GM18868 (cell line): ENCODE measurements around the gene CCDC127.

Experiments
- ATAC-seq: cut with Tn5 transposase; IDR thresholded peaks from one replicate; pipeline ENCODE4 v1.9.1; 2021; ENCODE audit warnings: mild to moderate bottlenecking, moderate library complexity; ENCODE audit not compliant: unreplicated experiment

Gene CCDC127

GRCh38 chr5:191036-191948 is 26.7 kb downstream of the CCDC127 start, which contains the start of gene LRRC14B:
Gene LRRC14B, plus strand, starts transcription at chr5:191495. Its CDS starts 44 bp downstream, at chr5:191539.
- no peak for ATAC-seq

GRCh38 chr5:190366-191035 is 27.5 kb downstream of the CCDC127 start:
- no peak for ATAC-seq

GRCh38 chr5:189976-190365 is 28.0 kb downstream of the CCDC127 start:
- ATAC-seq, result no peak

- no peak for ATAC-seq
These were observed 28.5 kb downstream of the CCDC127 start for GRCh38 chr5:189486-189885.

- ATAC-seq, result peak; percentile 92
These were observed 29.2 kb downstream of the CCDC127 start for GRCh38 chr5:188488-189481.

- ATAC-seq, result no peak
These were observed 30.1 kb downstream of the CCDC127 start for GRCh38 chr5:187617-188451.

GRCh38 chr5:187042-187431 is 30.9 kb downstream of the CCDC127 start:
- no peak for ATAC-seq

GRCh38 chr5:186091-187041 is 31.6 kb downstream of the CCDC127 start:
- ATAC-seq, result no peak

GRCh38 chr5:185095-186070 is 32.6 kb downstream of the CCDC127 start:
- no peak for ATAC-seq

- no peak for ATAC-seq
These were observed 33.5 kb downstream of the CCDC127 start for GRCh38 chr5:184471-184870.

GRCh38 chr5:182126-182525 is 35.8 kb downstream of the CCDC127 start:
- no peak for ATAC-seq

- ATAC-seq, result no peak
These were observed 36.4 kb downstream of the CCDC127 start for GRCh38 chr5:181566-181965.

GRCh38 chr5:181160-181559 is 36.8 kb downstream of the CCDC127 start:
- no peak for ATAC-seq

- no peak for ATAC-seq
These were observed 37.6 kb downstream of the CCDC127 start for GRCh38 chr5:180286-180918.

- no peak for ATAC-seq
These were observed 38.6 kb downstream of the CCDC127 start for GRCh38 chr5:179401-179800.

GRCh38 chr5:178110-178509 is 39.8 kb downstream of the CCDC127 start:
- no peak for ATAC-seq

- ATAC-seq, result no peak
These were observed 41.6 kb downstream of the CCDC127 start for GRCh38 chr5:176296-176823.
